ENCODE data around the gene HMGCS1. TPM values are rescaled to one million over a fixed set of nuclear protein-coding genes. Genes with fewer than 3 reads are reported as not detected.

The HMGCS1 gene
- total RNA-seq, 1 donor from 2014 or later: 68.0 TPM

GRCh38 chr5:43305948-43306565, 7.2 kb downstream of the HMGCS1 start:
- peaks cover 29% of the 10 kb centered on the region for H3K4me1 ChIP-seq
- peak in 2 of 3 experiments; percentile 15 to 55 for TF ChIP-seq CTCF (IDR thresholded peaks at IDR 0.05)
- no peak for TF ChIP-seq POLR2A (IDR thresholded peaks at IDR 0.05)
- peak in 1 of 2 donors; percentile 13 for TF ChIP-seq POLR2AphosphoS5 (IDR thresholded peaks at IDR 0.05; ENCODE audit: insufficient read depth in 1 of 2, low read depth in 1 of 2)
- H3K36me3 ChIP-seq: no peaks in the 10 kb centered on the region
- no peaks in the 10 kb centered on the region for H3K9me3 ChIP-seq
- no peak overlapping the region for H3K4me3 ChIP-seq
- H3K27me3 ChIP-seq: no peaks in the 10 kb centered on the region
- H3K27ac ChIP-seq: no peak overlapping the region
- intact Hi-C loops (cut with DNase I): no loop called here
- no peak for DNase-seq (ENCODE audit: extremely low spot score in 2 of 2)

GRCh38 chr5:43304525-43304924, 8.7 kb downstream of the HMGCS1 start:
- H3K27ac ChIP-seq: no peak overlapping the region
- no peaks in the 10 kb centered on the region for H3K27me3 ChIP-seq
- no peak for DNase-seq (ENCODE audit: extremely low spot score in 2 of 2)
- H3K4me3 ChIP-seq: no peak overlapping the region
- intact Hi-C loops (cut with DNase I): no loop called here
- H3K9me3 ChIP-seq: no peaks in the 10 kb centered on the region
- H3K4me1 ChIP-seq: peaks cover 16% of the 10 kb centered on the region
- H3K36me3 ChIP-seq: no peaks in the 10 kb centered on the region
- TF ChIP-seq CTCF (IDR thresholded peaks at IDR 0.05): no peak
- no peak for TF ChIP-seq POLR2AphosphoS5 (IDR thresholded peaks at IDR 0.05; ENCODE audit: insufficient read depth in 1 of 2, low read depth in 1 of 2)
- TF ChIP-seq POLR2A (IDR thresholded peaks at IDR 0.05): no peak

GRCh38 chr5:43303242-43303641, 10.0 kb downstream of the HMGCS1 start:
- intact Hi-C loops (cut with DNase I): no loop called here
- Histone ChIP-seq H3K27ac (no peak overlapping the region), H3K36me3 (peaks cover 0 to 6% of the 10 kb centered on the region in 2 donors), H3K9me3 (no peaks in the 10 kb centered on the region), H3K27me3 (no peaks in the 10 kb centered on the region), H3K4me1 (peaks cover 16% of the 10 kb centered on the region), H3K4me3 (no peak overlapping the region)
- no peak for DNase-seq (ENCODE audit: extremely low spot score in 2 of 2)
- TF ChIP-seq CTCF (IDR thresholded peaks at IDR 0.05) (no peak), POLR2AphosphoS5 (IDR thresholded peaks at IDR 0.05; ENCODE audit: insufficient read depth in 1 of 2, low read depth in 1 of 2) (no peak), POLR2A (IDR thresholded peaks at IDR 0.05) (no peak)

GRCh38 chr5:43302481-43302880, 10.7 kb downstream of the HMGCS1 start:
- H3K4me3 ChIP-seq: no peak overlapping the region
- H3K36me3 ChIP-seq: peaks cover 0 to 12% of the 10 kb centered on the region in 2 donors
- no peak overlapping the region for H3K27ac ChIP-seq
- H3K4me1 ChIP-seq: peaks cover 16% of the 10 kb centered on the region
- no peaks in the 10 kb centered on the region for H3K9me3 ChIP-seq
- H3K27me3 ChIP-seq: no peaks in the 10 kb centered on the region
- intact Hi-C loops (cut with DNase I): no loop called here
- TF ChIP-seq CTCF (IDR thresholded peaks at IDR 0.05): no peak
- TF ChIP-seq POLR2AphosphoS5 (IDR thresholded peaks at IDR 0.05; ENCODE audit: insufficient read depth in 1 of 2, low read depth in 1 of 2): no peak
- TF ChIP-seq POLR2A (IDR thresholded peaks at IDR 0.05): no peak
- no peak for DNase-seq (ENCODE audit: extremely low spot score in 2 of 2)

GRCh38 chr5:43301653-43302091, 11.5 kb downstream of the HMGCS1 start:
- peaks cover 0 to 20% of the 10 kb centered on the region in 2 donors for H3K36me3 ChIP-seq
- no peaks in the 10 kb centered on the region for H3K27me3 ChIP-seq
- intact Hi-C loops (cut with DNase I): no loop called here
- no peak for TF ChIP-seq POLR2AphosphoS5 (IDR thresholded peaks at IDR 0.05; ENCODE audit: insufficient read depth in 1 of 2, low read depth in 1 of 2)
- TF ChIP-seq POLR2A (IDR thresholded peaks at IDR 0.05): no peak
- no peak for TF ChIP-seq CTCF (IDR thresholded peaks at IDR 0.05)
- peaks cover 16% of the 10 kb centered on the region for H3K4me1 ChIP-seq
- H3K9me3 ChIP-seq: no peaks in the 10 kb centered on the region
- no peak overlapping the region for H3K27ac ChIP-seq
- DNase-seq (ENCODE audit: extremely low spot score in 2 of 2): no peak
- no peak overlapping the region for H3K4me3 ChIP-seq

Data from vagina (tissue), 2 donors.